Measurements from ENCODE around the gene CNTNAP2.

The CNTNAP2 gene

GRCh38 chr7:146772601-146773000, 656.0 kb downstream of the CNTNAP2 start:
- DNase-seq, result peak; percentile 62 to 83 (median 79)
- Histone ChIP-seq H3K4me3 (ENCODE audit: control insufficient read depth in 1 of 7, extremely low read depth in 1 of 7, insufficient read depth in 4 of 7, low read depth in 2 of 7, low read length in 6 of 7) (peak overlapping the region in 1 of 7 experiments; percentile 0), H3K27ac (ENCODE audit: insufficient read depth in 1 of 2, low read depth in 1 of 2, low read length in 2 of 2, poor library complexity in 1 of 2, severe bottlenecking in 2 of 2) (no peak overlapping the region), H3K36me3 (ENCODE audit: control insufficient read depth in 4 of 4, insufficient read depth in 4 of 4, low read length in 3 of 4) (no peaks in the 10 kb centered on the region), H3K9me3 (ENCODE audit: control extremely low read depth in 1 of 5, control insufficient read depth in 4 of 5, insufficient read depth in 2 of 5, low read depth in 1 of 5, low read length in 4 of 5) (no peaks in the 10 kb centered on the region), H3K27me3 (replicated peaks in 2 of 5; ENCODE audit: control insufficient read depth in 4 of 5, insufficient read depth in 5 of 5, low read length in 4 of 5) (no peaks in the 10 kb centered on the region), H3K4me1 (ENCODE audit: control extremely low read depth in 1 of 4, control insufficient read depth in 4 of 4, insufficient read depth in 4 of 4, low read length in 3 of 4) (peaks cover 0 to 6% (median under 1%) of the 10 kb centered on the region in 4 experiments)
- ChIA-PET POLR2A (no interaction called here), CTCF (interaction anchor here (0.9 to 1.3 kb wide), 4 partner anchors 9 to 127 kb away, joined by 3 to 4 read pairs (median 4); no protein-coding TSS in a partner anchor)
- WGBS (ENCODE audit: insufficient coverage), result 2% methylated on average over 5 of the region's 5 CpGs

- Histone ChIP-seq H3K27ac (ENCODE audit: insufficient read depth in 1 of 2, low read depth in 1 of 2, low read length in 2 of 2, poor library complexity in 1 of 2, severe bottlenecking in 2 of 2) (no peak overlapping the region), H3K4me3 (ENCODE audit: control insufficient read depth in 1 of 7, extremely low read depth in 1 of 7, insufficient read depth in 4 of 7, low read depth in 2 of 7, low read length in 6 of 7) (no peak overlapping the region), H3K27me3 (replicated peaks in 2 of 5; ENCODE audit: control insufficient read depth in 4 of 5, insufficient read depth in 5 of 5, low read length in 4 of 5) (no peaks in the 10 kb centered on the region), H3K36me3 (ENCODE audit: control insufficient read depth in 4 of 4, insufficient read depth in 4 of 4, low read length in 3 of 4) (no peaks in the 10 kb centered on the region), H3K4me1 (ENCODE audit: control extremely low read depth in 1 of 4, control insufficient read depth in 4 of 4, insufficient read depth in 4 of 4, low read length in 3 of 4) (peaks cover 0 to 6% (median under 1%) of the 10 kb centered on the region in 4 experiments), H3K9me3 (ENCODE audit: control extremely low read depth in 1 of 5, control insufficient read depth in 4 of 5, insufficient read depth in 2 of 5, low read depth in 1 of 5, low read length in 4 of 5) (no peaks in the 10 kb centered on the region)
- no CpG with 5 or more reads among the region's 5 CpGs for WGBS (ENCODE audit: insufficient coverage)
- ChIA-PET CTCF (interaction anchor here (0.9 kb wide), 1 partner anchor 38 kb away, joined by 3 read pairs; no protein-coding TSS in a partner anchor), POLR2A (no interaction called here)
- no peak for DNase-seq
Observed at GRCh38 chr7:146773506-146773905, 656.9 kb downstream of the CNTNAP2 start.

GRCh38 chr7:146781352-146782116, 664.9 kb downstream of the CNTNAP2 start:
- CTCF ChIA-PET, result interaction anchor here (1.4 kb wide), 1 partner anchor 16 kb away, joined by 3 read pairs; no protein-coding TSS in a partner anchor
- WGBS (ENCODE audit: insufficient coverage), result 72% methylated on average over 9 of the region's 12 CpGs
- Histone ChIP-seq H3K36me3 (ENCODE audit: control insufficient read depth in 4 of 4, insufficient read depth in 4 of 4, low read length in 3 of 4) (no peaks in the 10 kb centered on the region), H3K27ac (ENCODE audit: insufficient read depth in 1 of 2, low read depth in 1 of 2, low read length in 2 of 2, poor library complexity in 1 of 2, severe bottlenecking in 2 of 2) (no peak overlapping the region), H3K9me3 (ENCODE audit: control extremely low read depth in 1 of 5, control insufficient read depth in 4 of 5, insufficient read depth in 2 of 5, low read depth in 1 of 5, low read length in 4 of 5) (no peaks in the 10 kb centered on the region), H3K4me3 (ENCODE audit: control insufficient read depth in 1 of 7, extremely low read depth in 1 of 7, insufficient read depth in 4 of 7, low read depth in 2 of 7, low read length in 6 of 7) (no peak overlapping the region), H3K4me1 (ENCODE audit: control extremely low read depth in 1 of 4, control insufficient read depth in 4 of 4, insufficient read depth in 4 of 4, low read length in 3 of 4) (peaks cover 0 to 6% (median 2%) of the 10 kb centered on the region in 4 experiments), H3K27me3 (replicated peaks in 2 of 5; ENCODE audit: control insufficient read depth in 4 of 5, insufficient read depth in 5 of 5, low read length in 4 of 5) (no peaks in the 10 kb centered on the region)
- peak; percentile 51 to 84 (median 76) for DNase-seq
- POLR2A ChIA-PET, result no interaction called here

GRCh38 chr7:146787266-146787665, 670.7 kb downstream of the CNTNAP2 start:
- ChIA-PET CTCF (no interaction called here), POLR2A (no interaction called here)
- 77% methylated on average over 15 of the region's 18 CpGs for WGBS (ENCODE audit: insufficient coverage)
- no peaks in the 10 kb centered on the region for H3K27me3 ChIP-seq (replicated peaks in 2 of 5; ENCODE audit: control insufficient read depth in 4 of 5, insufficient read depth in 5 of 5, low read length in 4 of 5)
- H3K36me3 ChIP-seq (ENCODE audit: control insufficient read depth in 4 of 4, insufficient read depth in 4 of 4, low read length in 3 of 4), result no peaks in the 10 kb centered on the region
- H3K9me3 ChIP-seq (ENCODE audit: control extremely low read depth in 1 of 5, control insufficient read depth in 4 of 5, insufficient read depth in 2 of 5, low read depth in 1 of 5, low read length in 4 of 5), result peaks cover 0 to 1% (median 0%) of the 10 kb centered on the region in 5 experiments
- no peak overlapping the region for H3K27ac ChIP-seq (ENCODE audit: insufficient read depth in 1 of 2, low read depth in 1 of 2, low read length in 2 of 2, poor library complexity in 1 of 2, severe bottlenecking in 2 of 2)
- H3K4me1 ChIP-seq (ENCODE audit: control extremely low read depth in 1 of 4, control insufficient read depth in 4 of 4, insufficient read depth in 4 of 4, low read length in 3 of 4), result no peaks in the 10 kb centered on the region
- DNase-seq, result peak in 2 of 3 donors; percentile 53 to 66
- H3K4me3 ChIP-seq (ENCODE audit: control insufficient read depth in 1 of 7, extremely low read depth in 1 of 7, insufficient read depth in 4 of 7, low read depth in 2 of 7, low read length in 6 of 7), result peak overlapping the region in 3 of 7 experiments; percentile 2 to 13 (median 13)

GRCh38 chr7:146788008-146788407, 671.4 kb downstream of the CNTNAP2 start:
- no peaks in the 10 kb centered on the region for H3K4me1 ChIP-seq (ENCODE audit: control extremely low read depth in 1 of 4, control insufficient read depth in 4 of 4, insufficient read depth in 4 of 4, low read length in 3 of 4)
- 100% methylated on average over 15 of the region's 15 CpGs for WGBS (ENCODE audit: insufficient coverage)

GRCh38 chr7:146791344-146792285, 675.0 kb downstream of the CNTNAP2 start:
- 100% methylated on average over 3 of the region's 7 CpGs for WGBS (ENCODE audit: insufficient coverage)
- Histone ChIP-seq H3K36me3 (ENCODE audit: control insufficient read depth in 4 of 4, insufficient read depth in 4 of 4, low read length in 3 of 4) (no peaks in the 10 kb centered on the region), H3K9me3 (ENCODE audit: control extremely low read depth in 1 of 5, control insufficient read depth in 4 of 5, insufficient read depth in 2 of 5, low read depth in 1 of 5, low read length in 4 of 5) (peaks cover 0 to 9% (median 7%) of the 10 kb centered on the region in 5 experiments), H3K27me3 (replicated peaks in 2 of 5; ENCODE audit: control insufficient read depth in 4 of 5, insufficient read depth in 5 of 5, low read length in 4 of 5) (no peaks in the 10 kb centered on the region), H3K27ac (ENCODE audit: insufficient read depth in 1 of 2, low read depth in 1 of 2, low read length in 2 of 2, poor library complexity in 1 of 2, severe bottlenecking in 2 of 2) (no peak overlapping the region), H3K4me1 (ENCODE audit: control extremely low read depth in 1 of 4, control insufficient read depth in 4 of 4, insufficient read depth in 4 of 4, low read length in 3 of 4) (no peaks in the 10 kb centered on the region), H3K4me3 (ENCODE audit: control insufficient read depth in 1 of 7, extremely low read depth in 1 of 7, insufficient read depth in 4 of 7, low read depth in 2 of 7, low read length in 6 of 7) (no peak overlapping the region)
- ChIA-PET POLR2A (no interaction called here), CTCF (no interaction called here)
- no peak for DNase-seq

More at GRCh38 chr7:146788008-146788407, 671.4 kb downstream of the CNTNAP2 start:
- ChIA-PET POLR2A (no interaction called here), CTCF (no interaction called here)
- DNase-seq, result no peak
- Histone ChIP-seq H3K9me3 (ENCODE audit: control extremely low read depth in 1 of 5, control insufficient read depth in 4 of 5, insufficient read depth in 2 of 5, low read depth in 1 of 5, low read length in 4 of 5) (peaks cover 0 to 2% (median 0%) of the 10 kb centered on the region in 5 experiments), H3K27me3 (replicated peaks in 2 of 5; ENCODE audit: control insufficient read depth in 4 of 5, insufficient read depth in 5 of 5, low read length in 4 of 5) (no peaks in the 10 kb centered on the region), H3K36me3 (ENCODE audit: control insufficient read depth in 4 of 4, insufficient read depth in 4 of 4, low read length in 3 of 4) (no peaks in the 10 kb centered on the region), H3K4me3 (ENCODE audit: control insufficient read depth in 1 of 7, extremely low read depth in 1 of 7, insufficient read depth in 4 of 7, low read depth in 2 of 7, low read length in 6 of 7) (no peak overlapping the region), H3K27ac (ENCODE audit: insufficient read depth in 1 of 2, low read depth in 1 of 2, low read length in 2 of 2, poor library complexity in 1 of 2, severe bottlenecking in 2 of 2) (no peak overlapping the region)

Data from common myeloid progenitor, CD34-positive (primary cell).